Measurements from ENCODE around the gene ARID1A. TPM values are rescaled to one million over a fixed set of nuclear protein-coding genes. Genes with fewer than 3 reads are reported as not detected.

ARID1A gene
- total and polyA plus RNA-seq, 9 of the 15 experiments (the other 6 are each of a cell fraction or from before 2014, with no cell fraction given) = 8.3 to 88.3 (median 22.5) TPM

DNA sequence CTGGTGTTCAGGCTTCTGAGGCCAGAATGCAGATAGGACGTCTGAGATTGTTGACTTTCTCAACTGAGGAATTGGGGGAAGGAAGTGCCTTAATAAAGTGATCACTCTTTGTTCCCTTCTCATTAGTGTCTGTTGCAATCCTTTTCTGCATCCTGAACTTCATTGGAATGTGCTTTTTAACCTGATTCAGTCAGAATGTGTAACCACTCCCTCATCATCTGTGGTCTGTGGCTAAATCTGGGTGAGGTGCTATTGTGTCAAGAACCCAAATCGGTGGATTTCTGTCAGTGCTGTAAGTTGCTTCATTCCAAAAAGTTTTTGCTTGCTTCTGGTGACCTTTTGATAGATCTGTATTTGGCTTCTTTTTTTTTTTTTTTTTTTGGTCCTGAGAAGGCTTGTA lies 38.2 kb downstream of the ARID1A start:
- H2AFZ ChIP-seq (ENCODE audit: low read depth, low read length) = no peak overlapping the region
- H3K27ac ChIP-seq (ENCODE audit: extremely low read depth, low read depth, low read length) = no peak overlapping the region
- BruUV-seq (replicated peaks) = no TSS peak
- H3K27me3 ChIP-seq (ENCODE audit: control insufficient read depth in 2 of 2, insufficient read depth in 2 of 2, low read length in 2 of 2) = no peaks in the 10 kb centered on the region
- no peak overlapping the region for H3K4me2 ChIP-seq (ENCODE audit: insufficient read depth, low read length)
- no peaks in the 10 kb centered on the region for H4K20me1 ChIP-seq (replicated peaks; ENCODE audit: control insufficient read depth, insufficient read depth, low read length)
- H3K9me3 ChIP-seq (replicated peaks; ENCODE audit: control insufficient read depth, insufficient read depth, low read depth, low read length) = no peaks in the 10 kb centered on the region
- no peak for DNase-seq (ENCODE audit: extremely low read depth in 1 of 4, low spot score in 3 of 4)
- CTCF ChIA-PET (ENCODE audit: low intra/inter-chr PET ratio) = no interaction called here
- H3K36me3 ChIP-seq (ENCODE audit: control insufficient read depth, insufficient read depth, low read length) = peaks cover 90% of the 10 kb centered on the region
- TF ChIP-seq PYGO2 (tag; IDR thresholded peaks at IDR 0.05) = no peak
- no peak for TF ChIP-seq SP1 (CRISPR knock-in tag; IDR thresholded peaks at IDR 0.05)
- no peak overlapping the region for H3K4me3 ChIP-seq
- intact Hi-C loops (cut with micrococcal nuclease) (no loop called here), in situ Hi-C loops (cut with MboI) (no loop called here)
- 43% methylated on average over 2 of the region's 2 CpGs for WGBS (ENCODE audit: insufficient coverage, low coverage, missing lambda C conversion rate)
- FAIRE-seq = no peak
- peaks cover 0 to 6% of the 10 kb centered on the region in 2 experiments; a peak in 1 of 5 replicates for H3K4me1 ChIP-seq (replicated peaks in 1 of 2; ENCODE audit: control insufficient read depth in 2 of 2, insufficient read depth in 2 of 2, low read length in 2 of 2)
- no peaks in the 10 kb centered on the region for H3K9me1 ChIP-seq (ENCODE audit: control insufficient read depth, insufficient read depth, low read length)
- H3K79me2 ChIP-seq (ENCODE audit: control insufficient read depth, insufficient read depth, low read length) = peaks cover 68% of the 10 kb centered on the region
- no peak overlapping the region for H3K9ac ChIP-seq (ENCODE audit: insufficient read depth in 1 of 2, low read depth in 2 of 2, low read length in 2 of 2)
- no peak for ATAC-seq
- POLR2A ChIA-PET = interaction anchor here (1.7 to 14.8 kb wide), 2 partner anchors 12 to 27 kb away, joined by 6 to 301 read pairs; partner anchors contain the start of gene ARID1A

DNA sequence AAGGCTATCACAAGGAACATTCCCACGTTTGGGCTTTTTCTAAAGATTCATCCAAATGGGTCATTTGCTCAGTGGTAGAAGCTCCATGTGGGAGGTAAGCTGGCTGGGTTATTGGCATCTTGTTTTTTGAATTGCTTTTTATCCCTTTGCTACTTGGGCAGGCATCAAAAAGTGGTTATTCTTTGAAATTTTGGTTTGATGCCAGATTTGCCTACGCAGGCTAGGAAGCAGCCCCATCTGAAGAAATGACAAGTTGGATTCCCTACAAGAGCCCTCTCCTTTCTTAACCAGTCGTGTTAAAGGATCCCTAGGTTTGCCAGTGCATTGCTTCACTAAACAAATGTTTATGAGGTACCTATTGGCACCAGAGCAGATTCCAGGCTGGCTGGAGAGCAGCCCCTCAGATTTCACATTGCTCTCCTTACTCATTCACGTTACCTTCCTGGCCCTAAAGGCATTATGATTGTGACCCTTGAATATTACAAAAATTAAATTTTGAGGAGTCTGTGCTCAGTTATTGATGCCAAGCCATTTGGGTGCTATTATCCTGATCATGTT lies 38.8 kb downstream of the ARID1A start:
- no peaks in the 10 kb centered on the region for H3K9me1 ChIP-seq (ENCODE audit: control insufficient read depth, insufficient read depth, low read length)
- peaks cover 0 to 5% of the 10 kb centered on the region in 2 experiments; a peak in 2 of 5 replicates for H3K4me1 ChIP-seq (replicated peaks in 1 of 2; ENCODE audit: control insufficient read depth in 2 of 2, insufficient read depth in 2 of 2, low read length in 2 of 2)
- TSS peak; percentile 20 for BruUV-seq (replicated peaks)
- H3K36me3 ChIP-seq (ENCODE audit: control insufficient read depth, insufficient read depth, low read length) = peaks cover 90% of the 10 kb centered on the region
- DNase-seq (ENCODE audit: extremely low read depth in 1 of 4, low spot score in 3 of 4) (no peak), FAIRE-seq (no peak), ATAC-seq (no peak)
- no peaks in the 10 kb centered on the region for H3K27me3 ChIP-seq (ENCODE audit: control insufficient read depth in 2 of 2, insufficient read depth in 2 of 2, low read length in 2 of 2)
- no peak overlapping the region for H2AFZ ChIP-seq (ENCODE audit: low read depth, low read length)
- H3K4me3 ChIP-seq = no peak overlapping the region
- WGBS (ENCODE audit: insufficient coverage, low coverage, missing lambda C conversion rate) = 78% methylated on average over 4 of the region's 4 CpGs
- no peak overlapping the region for H3K27ac ChIP-seq (ENCODE audit: extremely low read depth, low read depth, low read length)
- intact Hi-C loops (cut with micrococcal nuclease) = no loop called here
- in situ Hi-C loops (cut with MboI) = no loop called here
- H4K20me1 ChIP-seq (replicated peaks; ENCODE audit: control insufficient read depth, insufficient read depth, low read length) = no peaks in the 10 kb centered on the region
- ChIA-PET POLR2A (interaction anchor here (14.8 kb wide), 1 partner anchor 27 kb away, joined by 301 read pairs; the partner anchor contains the start of gene ARID1A), CTCF (ENCODE audit: low intra/inter-chr PET ratio) (no interaction called here)
- H3K4me2 ChIP-seq (ENCODE audit: insufficient read depth, low read length) = no peak overlapping the region
- H3K79me2 ChIP-seq (ENCODE audit: control insufficient read depth, insufficient read depth, low read length) = peaks cover 68% of the 10 kb centered on the region
- no peaks in the 10 kb centered on the region for H3K9me3 ChIP-seq (replicated peaks; ENCODE audit: control insufficient read depth, insufficient read depth, low read depth, low read length)
- no peak overlapping the region for H3K9ac ChIP-seq (ENCODE audit: insufficient read depth in 1 of 2, low read depth in 2 of 2, low read length in 2 of 2)
- no peak for TF ChIP-seq ADNP (tag; IDR thresholded peaks at IDR 0.05)
- TF ChIP-seq TRIM28 (IDR thresholded peaks at IDR 0.05) = no peak
- no peak for TF ChIP-seq RBBP5 (IDR thresholded peaks at IDR 0.05; ENCODE audit: borderline replicate concordance, insufficient read depth, low read length, poor library complexity, severe bottlenecking)
- no peak for TF ChIP-seq RBM14 (IDR thresholded peaks at IDR 0.05; ENCODE audit: borderline replicate concordance, insufficient read depth, low read depth, low read length)
- TF ChIP-seq, protein P1, sequence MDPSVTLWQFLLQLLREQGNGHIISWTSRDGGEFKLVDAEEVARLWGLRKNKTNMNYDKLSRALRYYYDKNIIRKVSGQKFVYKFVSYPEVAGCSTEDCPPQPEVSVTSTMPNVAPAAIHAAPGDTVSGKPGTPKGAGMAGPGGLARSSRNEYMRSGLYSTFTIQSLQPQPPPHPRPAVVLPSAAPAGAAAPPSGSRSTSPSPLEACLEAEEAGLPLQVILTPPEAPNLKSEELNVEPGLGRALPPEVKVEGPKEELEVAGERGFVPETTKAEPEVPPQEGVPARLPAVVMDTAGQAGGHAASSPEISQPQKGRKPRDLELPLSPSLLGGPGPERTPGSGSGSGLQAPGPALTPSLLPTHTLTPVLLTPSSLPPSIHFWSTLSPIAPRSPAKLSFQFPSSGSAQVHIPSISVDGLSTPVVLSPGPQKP (CRISPR knock-in tag; IDR thresholded peaks at IDR 0.05) = no peak
- no peak for TF ChIP-seq ZC3H8 (IDR thresholded peaks at IDR 0.05)
- TF ChIP-seq SRSF3 (IDR thresholded peaks at IDR 0.05; ENCODE audit: insufficient read depth, low read length) = no peak
- no peak for TF ChIP-seq ZNF436 (CRISPR knock-in tag; IDR thresholded peaks at IDR 0.05)
- TF ChIP-seq SAP30 (IDR thresholded peaks at IDR 0.05; ENCODE audit: borderline replicate concordance, insufficient read depth, low read depth, low read length, poor library complexity, severe bottlenecking) = no peak
- no peak for TF ChIP-seq ZNF282 (CRISPR knock-in tag; IDR thresholded peaks at IDR 0.05)
- no peak for TF ChIP-seq ZNF75A (CRISPR knock-in tag; IDR thresholded peaks at IDR 0.05)

Data from K562 (cell line).